NCI-H2029 (cell line): ENCODE measurements around the gene EXOSC6.
"Not testable (repeated sequence)": the region's sequence is repeated elsewhere in the genome, so short reads cannot be mapped to it uniquely, and the experiment has no call there.

Experiments
- DNase-seq: peaks from one replicate; lab custom pipeline; 2025; lab: John Stamatoyannopoulos, UW

The EXOSC6 gene

GRCh38 chr16:70251629-70252354, at the start of gene EXOSC6:
Gene EXOSC6, minus strand, starts transcription at chr16:70251940. Its CDS starts 40 bp downstream, at chr16:70251900.
- DNase-seq = peak; percentile 76

GRCh38 chr16:70301121-70301520, 49.4 kb upstream of the EXOSC6 start:
- no peak for DNase-seq

- DNase-seq = peak; percentile 58
These were observed 47.5 kb upstream of the EXOSC6 start, which contains the start of gene DDX19B for GRCh38 chr16:70298988-70299938. Gene DDX19B, plus strand, starts transcription at chr16:70299186. Its CDS starts 112 bp downstream, at chr16:70299298.

GRCh38 chr16:70295634-70296033, 43.9 kb upstream of the EXOSC6 start:
- DNase-seq = no peak

GRCh38 chr16:70294385-70295025, 42.8 kb upstream of the EXOSC6 start:
- DNase-seq = no peak

GRCh38 chr16:70292148-70292547, 40.4 kb upstream of the EXOSC6 start:
- not testable (repeated sequence) for DNase-seq

- DNase-seq = no peak
These were observed 39.3 kb upstream of the EXOSC6 start for GRCh38 chr16:70290949-70291519.

GRCh38 chr16:70289229-70290094, 37.7 kb upstream of the EXOSC6 start, which contains the start of gene AARS1:
Gene AARS1, minus strand, starts transcription at chr16:70289506. Its CDS starts 6,743 bp downstream, at chr16:70282763.
- peak; percentile 95 for DNase-seq

- DNase-seq = not testable (repeated sequence)
These were observed 35.7 kb upstream of the EXOSC6 start for GRCh38 chr16:70287304-70287971.

- no peak for DNase-seq
These were observed 24.7 kb upstream of the EXOSC6 start for GRCh38 chr16:70276392-70276791.

GRCh38 chr16:70271696-70272095, 20.0 kb upstream of the EXOSC6 start:
- DNase-seq = no peak

GRCh38 chr16:70270176-70270575, 18.4 kb upstream of the EXOSC6 start:
- DNase-seq = no peak

- DNase-seq = no peak
These were observed 17.7 kb upstream of the EXOSC6 start for GRCh38 chr16:70269471-70269870.

- not testable (repeated sequence) for DNase-seq
These were observed 16.2 kb upstream of the EXOSC6 start for GRCh38 chr16:70267922-70268321.

- no peak for DNase-seq
These were observed 15.8 kb upstream of the EXOSC6 start for GRCh38 chr16:70267516-70267915.

- not testable (repeated sequence) for DNase-seq
These were observed 8.2 kb upstream of the EXOSC6 start for GRCh38 chr16:70259903-70260302.

GRCh38 chr16:70258946-70259345, 7.2 kb upstream of the EXOSC6 start:
- no peak for DNase-seq

- DNase-seq = no peak
These were observed 6.3 kb upstream of the EXOSC6 start for GRCh38 chr16:70258065-70258464.

GRCh38 chr16:70257391-70257790, 5.7 kb upstream of the EXOSC6 start:
- no peak for DNase-seq

- no peak for DNase-seq
These were observed 3.8 kb upstream of the EXOSC6 start for GRCh38 chr16:70255574-70255973.
